SU-DHL-6 (cell line): ENCODE results near the gene RBM19.

Experiments
- H2AFZ ChIP-seq: fragments of 200-600 bp; sonication (generic); 2 replicates; pipeline ENCODE4 v1.6.1; 2014; ENCODE audit warnings: low read depth, mild to moderate bottlenecking, moderate library complexity, mixed read lengths, antibody characterized with exemption, low read length; ENCODE audit not compliant: severe bottlenecking
- H3F3A ChIP-seq: fragments of 200-600 bp; shearing (Covaris generic); 2 replicates; pipeline ENCODE4 v1.6.0; 2016; ENCODE audit warnings: antibody characterized with exemption, mild to moderate bottlenecking; ENCODE audit not compliant: insufficient read depth
- H3K27ac ChIP-seq: fragments of 200-600 bp; sonication (generic); 2 replicates; pipeline ENCODE4 v1.5.1; 2016; ENCODE audit warnings: low read depth, mild to moderate bottlenecking, low read length, moderate library complexity, mixed read lengths
- H3K27me3 ChIP-seq: fragments of 200-600 bp; sonication (generic), shearing (Covaris generic); 2 replicates; pipeline ENCODE4 v1.6.0; 2014; ENCODE audit warnings: mild to moderate bottlenecking, low read length
- H3K36me3 ChIP-seq: fragments of 200-600 bp; sonication (generic); 2 replicates; pipeline ENCODE4 v1.6.1; 2014; ENCODE audit warnings: mild to moderate bottlenecking, low read length, mixed read lengths
- H3K4me2 ChIP-seq: fragments of 300-600, 200-600 bp; shearing (Covaris generic), sonication (generic); 2 replicates; pipeline ENCODE4 v1.6.0; 2014; ENCODE audit warnings: low read length, low read depth, mild to moderate bottlenecking; ENCODE audit not compliant: poor library complexity, severe bottlenecking
- H3K4me3 ChIP-seq: fragments of 200-600 bp; sonication (generic); 2 replicates; pipeline ENCODE4 v1.5.1; 2014; ENCODE audit warnings: antibody characterized with exemption, low read length, mild to moderate bottlenecking, mixed read lengths; ENCODE audit not compliant: insufficient read depth, poor library complexity, severe bottlenecking
- H3K79me2 ChIP-seq: fragments of 200-600 bp; sonication (generic); 2 replicates; pipeline ENCODE4 v1.6.1; 2014; ENCODE audit warnings: mild to moderate bottlenecking, low read length, moderate library complexity; ENCODE audit not compliant: insufficient read depth
- H3K9ac ChIP-seq: fragments of 200-600 bp; sonication (generic); 2 replicates; pipeline ENCODE4 v1.7.0; 2014; ENCODE audit warnings: mild to moderate bottlenecking, low read length
- H3K9me2 ChIP-seq: fragments of 200-600 bp; sonication (generic); replicated peaks from 2 replicates; pipeline ENCODE4 v1.6.1; 2014; ENCODE audit warnings: low read length; ENCODE audit not compliant: insufficient read depth
- H3K9me3 ChIP-seq: fragments of 200-600 bp; sonication (generic); 2 replicates; pipeline ENCODE4 v1.6.1; 2014; ENCODE audit warnings: low read length, mixed read lengths; ENCODE audit not compliant: insufficient read depth
- H4K20me1 ChIP-seq: fragments of 200-600 bp; sonication (generic); 2 replicates; pipeline ENCODE4 v1.6.1; 2014; ENCODE audit warnings: low read depth, mild to moderate bottlenecking, antibody characterized with exemption, low read length, moderate library complexity, mixed read lengths
- CTCF ChIP-seq: fragments of 200-600 bp; sonication (generic); IDR thresholded peaks from one replicate; pipeline ENCODE4 v1.5.1; 2017; ENCODE audit warnings: antibody characterized with exemption, mild to moderate bottlenecking, low read length, moderate library complexity; ENCODE audit not compliant: insufficient read depth, poor library complexity, severe bottlenecking
- EZH2phosphoT487 ChIP-seq: fragments of 200-600 bp; sonication (generic), shearing (Covaris generic); conservative IDR thresholded peaks from 2 replicates; pipeline ENCODE4 v1.6.1; 2018; ENCODE audit warnings: mild to moderate bottlenecking, antibody characterized with exemption, low read length, moderate library complexity, mixed read lengths

Gene RBM19

DNA sequence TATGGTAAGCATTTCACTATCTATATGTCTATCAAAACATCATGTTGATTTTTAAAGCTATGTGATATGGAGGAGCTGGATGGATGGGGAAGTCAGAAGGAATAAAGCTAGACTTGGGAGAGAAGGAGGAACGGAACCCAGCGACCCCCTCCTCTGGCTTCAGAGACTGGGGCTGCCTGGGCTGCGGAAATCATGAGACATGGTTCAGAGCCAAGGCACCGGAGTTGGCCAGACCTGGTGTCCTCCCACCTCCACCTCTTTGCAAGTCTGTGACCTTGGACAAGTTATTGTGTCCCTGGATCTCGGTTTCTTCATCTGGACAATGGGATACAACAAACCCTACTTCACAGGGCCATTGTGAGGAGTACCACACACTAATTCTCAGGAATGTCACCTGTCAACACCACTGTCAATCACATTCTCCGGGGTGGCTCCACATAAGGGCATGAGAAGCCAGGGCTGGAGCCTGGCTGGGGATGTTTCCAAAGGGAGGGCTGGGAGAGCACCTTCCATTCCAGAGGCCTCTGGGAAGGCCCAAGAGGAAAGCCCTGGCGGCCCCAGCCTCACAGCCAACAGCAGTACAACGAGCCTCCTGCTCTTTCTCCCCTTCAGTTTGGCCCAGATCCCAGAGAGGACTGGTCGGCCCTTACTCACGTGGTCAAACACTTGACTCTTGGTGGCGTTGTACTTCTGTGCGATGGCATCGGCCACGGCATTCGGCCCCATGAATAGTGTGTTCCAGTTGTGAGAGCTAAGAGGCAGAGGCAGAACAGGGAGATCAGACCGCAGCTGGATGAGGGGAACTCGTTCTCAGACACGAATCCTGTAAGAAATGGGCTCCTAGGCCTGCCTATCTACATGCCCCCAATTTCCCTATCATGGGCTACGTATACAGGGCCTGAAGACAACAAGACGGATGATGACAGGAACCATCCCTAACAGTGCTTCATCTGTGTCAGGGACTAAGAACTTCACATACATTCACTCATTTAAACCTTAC, 20.7 kb downstream of the RBM19 start:
- no peak overlapping the region for H3K4me2 ChIP-seq
- no peak overlapping the region for H3K4me3 ChIP-seq
- H3K36me3 ChIP-seq = no peaks in the 10 kb centered on the region
- no peak overlapping the region for H3K9ac ChIP-seq
- no peak overlapping the region for H2AFZ ChIP-seq
- H3K9me3 ChIP-seq = no peaks in the 10 kb centered on the region
- H3F3A ChIP-seq = no peaks in the 10 kb centered on the region
- no peaks in the 10 kb centered on the region for H4K20me1 ChIP-seq
- H3K9me2 ChIP-seq = no peaks in the 10 kb centered on the region
- no peaks in the 10 kb centered on the region for H3K27me3 ChIP-seq
- H3K27ac ChIP-seq = no peak overlapping the region
- TF ChIP-seq EZH2phosphoT487 = no peak
- no peak for TF ChIP-seq CTCF
- no peaks in the 10 kb centered on the region for H3K79me2 ChIP-seq

DNA sequence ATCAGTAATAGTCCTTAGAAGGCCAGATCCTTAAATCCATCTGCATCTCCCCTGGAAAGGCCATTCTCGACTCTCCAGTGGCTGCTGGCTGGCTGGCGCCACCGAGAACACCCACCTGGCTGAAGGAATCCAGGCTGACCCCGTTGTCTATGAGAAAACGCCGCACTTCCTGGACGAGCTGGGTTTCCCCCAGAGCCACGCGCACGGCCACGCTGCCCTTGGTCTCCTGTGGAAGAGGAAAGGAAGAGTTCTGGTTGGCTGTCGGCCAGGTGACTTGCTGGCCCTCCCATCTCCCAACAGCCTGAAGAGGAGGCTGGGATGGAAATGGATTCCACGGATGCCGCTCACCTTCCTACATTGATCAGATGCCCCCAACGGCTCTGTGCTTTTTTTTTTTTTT, 23.9 kb downstream of the RBM19 start:
- Histone ChIP-seq H3K9me2 (no peaks in the 10 kb centered on the region), H3K27me3 (no peaks in the 10 kb centered on the region), H3K4me3 (no peak overlapping the region), H3K9ac (no peak overlapping the region), H3K79me2 (no peaks in the 10 kb centered on the region), H4K20me1 (no peaks in the 10 kb centered on the region), H3K27ac (no peak overlapping the region), H3K4me2 (no peak overlapping the region), H3K9me3 (no peaks in the 10 kb centered on the region), H3F3A (no peaks in the 10 kb centered on the region), H2AFZ (no peak overlapping the region), H3K36me3 (no peaks in the 10 kb centered on the region)
- TF ChIP-seq EZH2phosphoT487 (no peak), CTCF (no peak)

DNA sequence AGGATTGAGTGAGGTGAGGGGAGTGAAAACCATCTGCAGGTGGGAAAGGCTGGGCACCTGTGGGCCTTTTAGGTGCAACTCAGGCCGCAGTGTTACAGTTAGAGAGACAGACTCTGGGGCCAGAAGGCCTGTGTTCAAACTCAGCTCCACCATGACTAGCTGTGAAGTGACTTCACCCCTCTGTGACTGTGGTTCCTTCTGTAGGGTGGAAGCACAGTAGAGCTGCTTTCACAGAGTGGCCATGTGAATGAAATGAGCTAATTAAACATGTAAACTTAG, 25.0 kb downstream of the RBM19 start:
- Histone ChIP-seq H3K79me2 (no peaks in the 10 kb centered on the region), H3K9ac (no peak overlapping the region), H3F3A (no peaks in the 10 kb centered on the region), H3K9me2 (no peaks in the 10 kb centered on the region), H3K36me3 (no peaks in the 10 kb centered on the region), H3K9me3 (no peaks in the 10 kb centered on the region), H4K20me1 (no peaks in the 10 kb centered on the region), H3K4me3 (no peak overlapping the region), H2AFZ (no peak overlapping the region), H3K4me2 (no peak overlapping the region), H3K27ac (no peak overlapping the region), H3K27me3 (no peaks in the 10 kb centered on the region)
- TF ChIP-seq CTCF (no peak), EZH2phosphoT487 (no peak)
